WTC11 (cell line): ENCODE data around the gene TSR3. TPM values are rescaled to one million over a fixed set of nuclear protein-coding genes. Genes with fewer than 3 reads are reported as not detected.
A peak's percentile ranks its signal among the peaks of the same experiment; 100 is the strongest.

Experiments
- ATAC-seq: fragments of 200-7000 bp; cut with Tn5 transposase; 2 replicates; pipeline ENCODE4 v1.10.0; 2021; ENCODE audit warnings: mild to moderate bottlenecking, moderate library complexity
- CTCF ChIA-PET: fragments of 300-600 bp; sonication (Branson Sonifier 250); formaldehyde crosslinking; loops from one replicate; lab custom pipeline; 2021; ENCODE audit warnings: antibody characterized with exemption; lab: Charles Lee
- POLR2A ChIA-PET: fragments of 350-600 bp; sonication (Branson Sonifier 250); formaldehyde crosslinking; loops from one replicate; lab custom pipeline; 2021; ENCODE audit warnings: antibody characterized with exemption; lab: Charles Lee
- DNase-seq: peaks from one replicate; pipeline ENCODE4 v3.0.0; 2021; ENCODE audit warnings: low spot score
- H3K27ac Mint-ChIP-seq: 2 replicates; pipeline ENCODE4 v1.8.0; 2021; ENCODE audit warnings: mixed read lengths
- H3K27me3 Mint-ChIP-seq: 2 replicates; pipeline ENCODE4 v1.8.0; 2021; ENCODE audit warnings: low read depth, mild to moderate bottlenecking, moderate library complexity, mixed read lengths
- H3K36me3 Mint-ChIP-seq: 2 replicates; pipeline ENCODE4 v1.8.0; 2021; ENCODE audit warnings: mixed read lengths
- H3K4me1 Mint-ChIP-seq: 2 replicates; pipeline ENCODE4 v1.8.0; 2022; ENCODE audit warnings: mixed read lengths
- H3K4me3 Mint-ChIP-seq: 2 replicates; pipeline ENCODE4 v1.8.0; 2021; ENCODE audit warnings: mild to moderate bottlenecking, moderate library complexity, mixed read lengths
- H3K9me3 Mint-ChIP-seq: 2 replicates; pipeline ENCODE4 v1.8.0; 2021; ENCODE audit warnings: mixed read lengths
- AFF4 ChIP-seq: sonication (generic); formaldehyde crosslinking; IDR thresholded peaks from 2 replicates; pipeline ENCODE4 v1.8.1; 2023; ENCODE audit warnings: mild to moderate bottlenecking, missing genetic modification reagents, borderline replicate concordance
- ATF6 ChIP-seq: sonication (generic); formaldehyde crosslinking; IDR thresholded peaks from 2 replicates; pipeline ENCODE4 v1.8.1; 2023; ENCODE audit warnings: mild to moderate bottlenecking, missing genetic modification reagents
- CREB1 ChIP-seq: sonication (generic); formaldehyde crosslinking; IDR thresholded peaks from 2 replicates; pipeline ENCODE4 v1.8.0; 2023; ENCODE audit warnings: mild to moderate bottlenecking, missing genetic modification reagents
- E2F1 ChIP-seq: sonication (generic); formaldehyde crosslinking; IDR thresholded peaks from 2 replicates; pipeline ENCODE4 v1.8.0; 2022; ENCODE audit warnings: mild to moderate bottlenecking, missing genetic modification reagents
- JUN ChIP-seq: sonication (generic); formaldehyde crosslinking; IDR thresholded peaks from 2 replicates; pipeline ENCODE4 v1.8.0; 2023; ENCODE audit warnings: mild to moderate bottlenecking, missing genetic modification reagents
- MAX ChIP-seq: sonication (generic); formaldehyde crosslinking; IDR thresholded peaks from 2 replicates; pipeline ENCODE4 v1.8.0; 2022; ENCODE audit warnings: mild to moderate bottlenecking, missing genetic modification reagents
- RELA ChIP-seq: sonication (generic); formaldehyde crosslinking; IDR thresholded peaks from 2 replicates; pipeline ENCODE4 v1.8.1; 2022; ENCODE audit warnings: missing genetic modification reagents, mild to moderate bottlenecking, borderline replicate concordance
- ZBTB21 ChIP-seq: sonication (generic); formaldehyde crosslinking; IDR thresholded peaks from 2 replicates; pipeline ENCODE4 v1.8.1; 2023; ENCODE audit warnings: mild to moderate bottlenecking, missing genetic modification reagents, borderline replicate concordance
- ZBTB43 ChIP-seq: sonication (generic); formaldehyde crosslinking; IDR thresholded peaks from 2 replicates; pipeline ENCODE4 v1.8.1; 2023; ENCODE audit warnings: mild to moderate bottlenecking, missing genetic modification reagents
- ZNF138 ChIP-seq: sonication (generic); formaldehyde crosslinking; conservative IDR thresholded peaks from 2 replicates; pipeline ENCODE4 v1.8.1; 2022; ENCODE audit warnings: mild to moderate bottlenecking, moderate library complexity, missing genetic modification reagents
- ZNF425 ChIP-seq: fragments of 250-450 bp; sonication (Bioruptor Pico); conservative IDR thresholded peaks from 2 replicates; pipeline ENCODE4 v1.9.0; 2021; ENCODE audit warnings: mild to moderate bottlenecking
- ZNF671 ChIP-seq: fragments of 250-450 bp; sonication (Bioruptor Pico); IDR thresholded peaks from 2 replicates; pipeline ENCODE4 v1.8.0; 2021; ENCODE audit warnings: mild to moderate bottlenecking
- total RNA-seq: library from RNA; stranded (reverse); gene quantifications from 3 replicates; pipeline ENCODE4 v1.2.3, GENCODE V29; 2021

TSR3 gene
- total RNA-seq, 1 experiment from 2014 or later = 66.3 TPM

- TF ChIP-seq ZNF425 (CRISPR knock-in tag) (no peak), ZBTB43 (CRISPR knock-in tag) (no peak), ZNF138 (CRISPR knock-in tag) (no peak), AFF4 (CRISPR knock-in tag) (no peak), ZBTB21 (no peak), CREB1 (CRISPR knock-in tag) (no peak), MAX (CRISPR knock-in tag) (no peak), RELA (CRISPR knock-in tag) (no peak), E2F1 (CRISPR knock-in tag) (no peak), ATF6 (no peak)
Measured at GRCh38 chr16:1334739-1335138, 16.9 kb downstream of the TSR3 start (continued).

GRCh38 chr16:1333854-1334700 is 17.6 kb downstream of the TSR3 start:
- Mint-ChIP-seq H3K4me3 (peak overlapping the region; percentile 61), H3K4me1 (peaks cover 14% of the 10 kb centered on the region), H3K27me3 (peaks cover 35% of the 10 kb centered on the region), H3K9me3 (no peaks in the 10 kb centered on the region), H3K36me3 (no peaks in the 10 kb centered on the region)
- peak; percentile 41 for DNase-seq
- POLR2A ChIA-PET = interaction anchor here (1.6 kb wide), 1 partner anchor 8 kb away, joined by 6 read pairs; no protein-coding TSS in a partner anchor
- TF ChIP-seq JUN (0 out of 2 replicates have a peak, but pooled peaks have one; percentile 23), ZNF671 (CRISPR knock-in tag) (no peak)
- TF ChIP-seq, all 79 proteins: peak for 1
- no peak overlapping the region for H3K27ac Mint-ChIP-seq
- ATAC-seq = no peak
- CTCF ChIA-PET = interaction anchor here (0.6 to 3.2 kb wide), 5 partner anchors 8 to 33 kb away, joined by 3 to 12 read pairs (median 3); no protein-coding TSS in a partner anchor
